Measurements from ENCODE around the gene FAM185A.
"Not testable (repeated sequence)": the region's sequence is repeated elsewhere in the genome, so short reads cannot be mapped to it uniquely, and the experiment has no call there.

Gene FAM185A

GRCh38 chr7:102780926-102781325, 32.1 kb downstream of the FAM185A start:
- DNase-seq, result not testable (repeated sequence)

GRCh38 chr7:102788770-102789169, 40.0 kb downstream of the FAM185A start:
- not testable (repeated sequence) for DNase-seq

GRCh38 chr7:102790364-102791100, 41.7 kb downstream of the FAM185A start:
- DNase-seq, result not testable (repeated sequence)

GRCh38 chr7:102791367-102791766, 42.6 kb downstream of the FAM185A start:
- not testable (repeated sequence) for DNase-seq

GRCh38 chr7:102791831-102792230, 43.0 kb downstream of the FAM185A start:
- DNase-seq, result not testable (repeated sequence)

GRCh38 chr7:102794567-102794966, 45.8 kb downstream of the FAM185A start:
- not testable (repeated sequence) for DNase-seq

GRCh38 chr7:102795987-102796595, 47.3 kb downstream of the FAM185A start:
- DNase-seq, result not testable (repeated sequence)

- no peak for DNase-seq
These were observed 57.8 kb downstream of the FAM185A start for GRCh38 chr7:102806613-102807012.

GRCh38 chr7:102810916-102811315, 62.1 kb downstream of the FAM185A start:
- DNase-seq, result no peak

- DNase-seq, result no peak
These were observed 63.3 kb downstream of the FAM185A start for GRCh38 chr7:102811942-102812678.

GRCh38 chr7:102813191-102814024, 64.6 kb downstream of the FAM185A start:
- peak; percentile 3 for DNase-seq

GRCh38 chr7:102814025-102814471, 65.2 kb downstream of the FAM185A start:
- DNase-seq, result peak; percentile 61

GRCh38 chr7:102817616-102818573, 69.1 kb downstream of the FAM185A start:
- DNase-seq, result no peak

GRCh38 chr7:102819151-102819550, 70.4 kb downstream of the FAM185A start:
- DNase-seq, result no peak

- no peak for DNase-seq
These were observed 73.4 kb downstream of the FAM185A start for GRCh38 chr7:102821994-102822747.

- no peak for DNase-seq
These were observed 74.8 kb downstream of the FAM185A start for GRCh38 chr7:102823390-102824119.

- no peak for DNase-seq
These were observed 79.5 kb downstream of the FAM185A start for GRCh38 chr7:102828286-102828685.

GRCh38 chr7:102829075-102829474, 80.3 kb downstream of the FAM185A start:
- DNase-seq, result no peak

- no peak for DNase-seq
These were observed 81.4 kb downstream of the FAM185A start for GRCh38 chr7:102830197-102830596.

- DNase-seq, result no peak
These were observed 83.9 kb downstream of the FAM185A start for GRCh38 chr7:102832674-102833073.
